ENCODE data around the gene CREB5. TPM values are rescaled to one million over a fixed set of nuclear protein-coding genes. Genes with fewer than 3 reads are reported as not detected.

The CREB5 gene
- total and polyA plus RNA-seq, 7 donors, result 0.86 to 33.8 (median 16.6) TPM

DNA sequence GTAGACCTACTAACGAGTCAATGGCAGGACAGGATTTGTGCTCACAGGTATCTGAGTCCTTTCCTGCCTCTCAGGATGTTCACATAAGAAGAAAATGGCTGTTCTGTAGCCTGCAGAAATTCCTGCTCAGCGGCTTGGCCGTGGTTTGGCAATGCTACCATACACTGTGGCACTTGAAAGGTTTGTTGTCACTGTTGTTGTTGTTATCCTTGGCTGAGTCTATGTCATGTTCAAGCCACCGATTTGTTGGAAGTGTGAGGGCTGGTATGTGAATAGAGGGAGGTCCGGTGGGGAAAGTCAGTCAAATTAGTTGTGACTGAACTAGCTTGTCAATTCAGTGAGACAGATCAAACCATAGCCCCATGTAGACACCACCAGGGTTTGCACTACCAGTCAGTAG is 345.9 kb downstream of the CREB5 start:
- Histone ChIP-seq H3K4me1 (no peaks in the 10 kb centered on the region), H3K9me3 (no peaks in the 10 kb centered on the region), H3K36me3 (ENCODE audit: insufficient read depth in 1 of 2, low read depth in 1 of 2) (no peaks in the 10 kb centered on the region), H3K4me3 (no peak overlapping the region), H3K27ac (no peak overlapping the region), H3K27me3 (ENCODE audit: insufficient read depth in 3 of 3, low read length in 2 of 3) (no peaks in the 10 kb centered on the region)
- WGBS, 3 donors, result 93 to 98% (median 96%) methylated on average over 5 of the region's 5 CpGs
- DNase-seq (no peak), ATAC-seq (no peak)
- TF ChIP-seq, protein P1, sequence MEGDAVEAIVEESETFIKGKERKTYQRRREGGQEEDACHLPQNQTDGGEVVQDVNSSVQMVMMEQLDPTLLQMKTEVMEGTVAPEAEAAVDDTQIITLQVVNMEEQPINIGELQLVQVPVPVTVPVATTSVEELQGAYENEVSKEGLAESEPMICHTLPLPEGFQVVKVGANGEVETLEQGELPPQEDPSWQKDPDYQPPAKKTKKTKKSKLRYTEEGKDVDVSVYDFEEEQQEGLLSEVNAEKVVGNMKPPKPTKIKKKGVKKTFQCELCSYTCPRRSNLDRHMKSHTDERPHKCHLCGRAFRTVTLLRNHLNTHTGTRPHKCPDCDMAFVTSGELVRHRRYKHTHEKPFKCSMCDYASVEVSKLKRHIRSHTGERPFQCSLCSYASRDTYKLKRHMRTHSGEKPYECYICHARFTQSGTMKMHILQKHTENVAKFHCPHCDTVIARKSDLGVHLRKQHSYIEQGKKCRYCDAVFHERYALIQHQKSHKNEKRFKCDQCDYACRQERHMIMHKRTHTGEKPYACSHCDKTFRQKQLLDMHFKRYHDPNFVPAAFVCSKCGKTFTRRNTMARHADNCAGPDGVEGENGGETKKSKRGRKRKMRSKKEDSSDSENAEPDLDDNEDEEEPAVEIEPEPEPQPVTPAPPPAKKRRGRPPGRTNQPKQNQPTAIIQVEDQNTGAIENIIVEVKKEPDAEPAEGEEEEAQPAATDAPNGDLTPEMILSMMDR (IDR thresholded peaks at IDR 0.05), result no peak
- intact Hi-C loops (cut with DNase I), result no loop called here

DNA sequence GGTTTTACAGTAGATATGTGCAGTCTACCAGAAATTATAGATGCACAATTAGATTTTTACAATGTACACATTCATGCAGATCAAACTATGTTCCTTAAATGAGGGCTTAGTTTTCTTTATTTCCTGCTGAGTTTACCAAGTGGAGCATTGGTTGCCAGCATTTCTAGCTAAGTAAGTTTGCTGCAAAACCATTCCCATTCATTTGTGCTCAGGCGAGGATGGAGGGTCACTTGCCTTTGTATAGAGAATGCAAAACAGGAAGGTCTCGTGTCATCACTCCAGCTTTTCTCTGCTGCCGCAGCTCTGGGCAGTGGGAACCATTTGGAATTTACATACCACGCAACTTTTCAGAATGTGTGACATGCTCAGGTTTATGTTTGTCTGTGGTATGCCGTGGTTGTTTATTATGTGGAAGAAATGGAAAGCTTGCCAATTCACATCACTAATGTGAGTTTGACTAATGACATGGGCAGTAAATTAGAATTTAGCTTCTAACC is 347.2 kb downstream of the CREB5 start:
- no peak for DNase-seq
- 84 to 86% (median 84%) methylated on average over 5 of the region's 5 CpGs for WGBS, 3 donors
- TF ChIP-seq, protein P1 (IDR thresholded peaks at IDR 0.05), result no peak
- Histone ChIP-seq H3K4me3 (no peak overlapping the region), H3K4me1 (no peaks in the 10 kb centered on the region), H3K36me3 (ENCODE audit: insufficient read depth in 1 of 2, low read depth in 1 of 2) (no peaks in the 10 kb centered on the region), H3K9me3 (no peaks in the 10 kb centered on the region), H3K27me3 (ENCODE audit: insufficient read depth in 3 of 3, low read length in 2 of 3) (no peaks in the 10 kb centered on the region), H3K27ac (no peak overlapping the region)
- intact Hi-C loops (cut with DNase I), result no loop called here
- ATAC-seq, result no peak

DNA sequence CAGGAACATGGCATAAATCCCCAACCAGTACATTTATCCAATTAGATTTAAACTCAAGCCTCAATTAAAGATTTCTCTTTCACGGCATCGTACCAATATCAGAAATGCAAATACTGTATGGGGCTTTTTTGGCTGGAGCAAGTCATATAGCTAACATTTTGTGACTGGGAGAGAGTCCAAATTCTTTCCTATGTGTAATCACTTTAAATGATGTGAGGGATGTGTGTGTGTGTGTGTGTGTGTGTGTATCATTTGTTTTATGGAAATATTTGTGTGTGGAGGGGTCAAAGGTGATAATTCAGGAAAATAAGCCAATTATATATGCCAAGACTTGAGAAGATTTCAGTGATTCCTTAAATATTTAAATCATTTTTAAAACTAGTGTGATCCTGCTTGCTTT is 349.2 kb downstream of the CREB5 start:
- no peaks in the 10 kb centered on the region for H3K4me1 ChIP-seq
- H3K4me3 ChIP-seq, result no peak overlapping the region
- intact Hi-C loops (cut with DNase I), result no loop called here
- no peak for ATAC-seq
- H3K27me3 ChIP-seq (ENCODE audit: insufficient read depth in 3 of 3, low read length in 2 of 3), result no peaks in the 10 kb centered on the region
- TF ChIP-seq, protein P1 (IDR thresholded peaks at IDR 0.05), result no peak
- H3K9me3 ChIP-seq, result no peaks in the 10 kb centered on the region
- no peak overlapping the region for H3K27ac ChIP-seq
- 81 to 97% (median 97%) methylated on average over 2 of the region's 2 CpGs for WGBS, 3 donors
- DNase-seq, result no peak
- H3K36me3 ChIP-seq (ENCODE audit: insufficient read depth in 1 of 2, low read depth in 1 of 2), result no peaks in the 10 kb centered on the region

DNA sequence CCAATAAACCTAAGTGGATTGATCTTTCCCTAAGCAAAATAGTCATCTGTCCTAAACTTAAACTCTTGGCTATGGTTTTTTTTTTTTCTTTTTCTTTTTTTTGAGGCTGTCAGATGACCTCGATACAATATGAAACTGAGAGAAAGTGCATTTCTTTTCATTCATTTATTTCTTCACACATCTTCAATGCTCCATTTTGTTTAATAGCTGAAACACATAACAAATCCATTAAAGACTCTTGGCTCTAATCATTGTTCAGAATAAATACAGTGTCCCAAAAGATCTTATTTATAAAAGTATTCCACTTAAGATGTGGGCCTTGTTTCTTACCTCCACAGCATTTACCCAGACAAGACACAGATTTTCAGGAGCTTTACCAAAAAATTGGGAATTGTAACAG is 350.3 kb downstream of the CREB5 start:
- Histone ChIP-seq H3K27ac (no peak overlapping the region), H3K27me3 (ENCODE audit: insufficient read depth in 3 of 3, low read length in 2 of 3) (no peaks in the 10 kb centered on the region), H3K4me1 (no peaks in the 10 kb centered on the region), H3K36me3 (ENCODE audit: insufficient read depth in 1 of 2, low read depth in 1 of 2) (no peaks in the 10 kb centered on the region), H3K9me3 (no peaks in the 10 kb centered on the region), H3K4me3 (no peak overlapping the region)
- TF ChIP-seq, protein P1 (IDR thresholded peaks at IDR 0.05), result no peak
- intact Hi-C loops (cut with DNase I), result no loop called here
- DNase-seq (no peak), ATAC-seq (no peak)
- WGBS, 3 donors, result 65 to 82% (median 71%) methylated on average over 1 of the region's 1 CpG

DNA sequence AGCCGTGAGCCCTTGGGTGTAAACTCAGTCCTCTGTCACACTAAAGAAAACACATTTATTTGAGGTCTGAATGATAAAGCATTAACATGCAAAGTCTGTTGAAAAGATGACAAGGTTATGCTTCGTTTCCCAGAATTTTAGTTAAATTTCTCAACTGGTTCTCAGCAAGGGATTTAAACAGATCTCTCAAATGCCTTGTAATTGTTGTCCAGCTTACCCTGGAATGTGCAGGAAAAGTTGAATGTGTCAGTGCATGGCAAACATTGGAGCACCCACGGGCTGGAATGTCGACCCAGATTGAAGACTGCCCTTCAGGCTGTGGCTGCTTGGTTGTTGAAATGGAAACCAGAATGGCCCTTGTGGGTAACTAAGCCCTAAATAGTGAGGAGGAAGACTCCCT is 354.0 kb downstream of the CREB5 start:
- H3K27ac ChIP-seq, result no peak overlapping the region
- no peaks in the 10 kb centered on the region for H3K27me3 ChIP-seq (ENCODE audit: insufficient read depth in 3 of 3, low read length in 2 of 3)
- no peak overlapping the region for H3K4me3 ChIP-seq
- intact Hi-C loops (cut with DNase I), result no loop called here
- DNase-seq (no peak), ATAC-seq (no peak)
- no peaks in the 10 kb centered on the region for H3K9me3 ChIP-seq
- no peaks in the 10 kb centered on the region for H3K36me3 ChIP-seq (ENCODE audit: insufficient read depth in 1 of 2, low read depth in 1 of 2)
- H3K4me1 ChIP-seq, result no peaks in the 10 kb centered on the region
- 50 to 78% (median 54%) methylated on average over 4 of the region's 4 CpGs for WGBS, 3 donors
- TF ChIP-seq, protein P1 (IDR thresholded peaks at IDR 0.05), result no peak

Data from psoas muscle (tissue), 8 donors.